HG03139 (cell line): ENCODE data around the gene SLC9A9.
A peak's percentile ranks its signal among the peaks of the same experiment; 100 is the strongest.

Source experiments
- ATAC-seq: cut with Tn5 transposase; IDR thresholded peaks from one replicate; pipeline ENCODE4 v1.9.1; 2021; ENCODE audit not compliant: unreplicated experiment

The SLC9A9 gene

DNA sequence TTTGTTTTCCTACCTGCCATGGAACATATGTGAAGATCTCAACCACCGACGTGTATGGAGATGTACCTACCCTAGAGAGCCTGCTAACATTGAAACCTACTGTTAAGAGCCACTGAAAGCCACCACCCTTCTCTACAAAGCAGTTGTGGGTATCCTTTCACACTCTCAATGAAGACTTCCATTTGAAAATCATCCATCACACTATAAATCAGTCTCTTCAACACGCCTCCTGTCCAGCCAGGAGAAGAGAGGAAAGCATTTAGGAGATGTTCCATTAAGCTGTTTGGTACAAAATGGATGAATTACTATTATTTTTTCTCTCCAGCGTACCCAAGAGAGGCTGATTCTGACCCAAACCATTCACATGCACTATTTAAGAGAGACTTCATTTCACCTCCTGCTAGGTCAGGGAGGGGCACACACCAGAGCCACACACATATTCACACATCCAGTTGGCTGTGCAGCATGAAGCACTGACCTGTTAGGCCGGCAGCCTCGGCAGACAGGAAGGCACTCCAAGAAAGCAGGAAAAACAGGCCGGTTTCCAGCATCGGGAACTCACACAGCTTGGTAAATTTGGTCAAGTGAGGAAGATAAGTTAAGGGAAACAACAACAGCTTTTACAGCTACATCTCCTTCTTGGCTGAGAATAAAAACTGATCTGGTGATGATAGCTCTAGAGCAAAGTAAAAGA, 274.5 kb downstream of the SLC9A9 start:
- no peak for ATAC-seq

DNA sequence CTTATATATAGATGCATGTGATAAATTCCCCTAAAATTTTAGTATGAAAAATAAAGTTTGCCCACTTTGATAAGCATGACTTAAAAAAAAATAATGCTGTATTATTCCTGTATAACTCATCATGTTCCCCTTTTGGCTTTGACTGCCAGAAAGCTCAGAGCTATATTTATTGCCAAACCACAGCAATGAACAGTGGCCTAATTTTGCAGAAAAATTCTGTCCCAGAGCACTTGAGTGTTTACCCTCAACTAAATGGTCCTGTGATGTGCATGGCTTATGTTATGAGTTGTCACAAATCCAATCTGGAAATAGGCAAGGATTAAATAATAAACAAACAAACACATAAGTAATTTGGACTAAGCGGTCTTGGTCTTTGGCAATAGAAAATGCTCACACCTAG, 276.7 kb downstream of the SLC9A9 start:
- no peak for ATAC-seq

DNA sequence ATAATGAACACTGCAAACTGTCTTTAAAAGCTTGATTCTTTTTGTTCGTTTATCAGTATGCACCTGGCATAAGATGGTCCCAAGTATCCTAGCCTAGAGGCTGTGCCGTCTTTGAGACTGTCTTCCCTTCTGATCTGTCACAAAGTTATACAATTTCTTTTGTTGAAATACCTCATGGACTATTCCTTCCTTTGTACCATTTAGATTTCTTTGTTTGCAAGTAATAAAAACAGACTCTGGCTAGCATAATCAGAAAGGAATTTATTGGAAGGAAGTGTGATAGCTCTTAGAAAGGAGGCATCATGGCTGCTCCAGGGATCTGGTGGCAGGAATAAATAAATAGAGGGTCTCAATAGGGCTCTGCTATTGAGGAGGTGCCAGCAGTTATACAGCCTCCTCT, 280.4 kb downstream of the SLC9A9 start:
- ATAC-seq = no peak

GRCh38 chr3:143565951-143566350, 282.3 kb downstream of the SLC9A9 start:
- ATAC-seq = no peak

DNA sequence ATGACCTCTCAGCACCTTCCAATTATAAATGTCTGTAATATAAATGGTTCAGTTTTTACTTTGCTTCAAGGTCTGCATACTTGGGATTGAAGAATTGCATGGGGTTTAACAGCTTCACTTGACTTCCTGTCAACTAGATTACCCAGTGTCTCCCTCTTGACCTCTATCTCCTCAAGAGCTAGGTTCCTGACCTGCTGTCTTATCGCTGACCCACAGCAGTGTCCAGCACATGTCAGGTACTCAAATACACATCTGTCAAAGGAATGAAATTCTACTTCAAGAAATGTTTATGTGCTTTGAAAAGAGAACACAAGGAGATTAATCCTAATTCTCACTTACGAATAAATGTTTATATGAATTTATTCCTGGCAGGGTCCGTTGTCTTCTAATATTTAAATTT, 284.5 kb downstream of the SLC9A9 start:
- no peak for ATAC-seq

GRCh38 chr3:143562789-143563188, 285.5 kb downstream of the SLC9A9 start:
- no peak for ATAC-seq

DNA sequence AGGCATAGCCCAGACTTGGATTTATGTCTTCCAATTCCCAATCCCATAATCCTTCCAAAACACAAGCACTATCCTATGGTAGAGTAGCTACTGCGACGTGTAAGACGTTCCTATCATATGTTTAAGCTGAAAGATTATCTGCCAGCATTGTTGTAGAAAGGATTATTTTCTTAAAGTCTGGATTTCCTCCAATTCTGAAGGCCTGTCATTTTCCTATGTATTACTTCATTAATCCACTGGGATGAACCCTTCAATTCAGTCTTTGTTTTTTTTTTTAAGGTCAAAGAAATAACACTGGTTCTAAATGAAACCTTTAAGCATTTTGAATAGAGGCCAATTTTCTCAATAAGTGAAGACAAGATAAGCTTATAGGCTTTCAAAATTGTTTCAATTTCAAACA, 289.0 kb downstream of the SLC9A9 start:
- no peak for ATAC-seq

DNA sequence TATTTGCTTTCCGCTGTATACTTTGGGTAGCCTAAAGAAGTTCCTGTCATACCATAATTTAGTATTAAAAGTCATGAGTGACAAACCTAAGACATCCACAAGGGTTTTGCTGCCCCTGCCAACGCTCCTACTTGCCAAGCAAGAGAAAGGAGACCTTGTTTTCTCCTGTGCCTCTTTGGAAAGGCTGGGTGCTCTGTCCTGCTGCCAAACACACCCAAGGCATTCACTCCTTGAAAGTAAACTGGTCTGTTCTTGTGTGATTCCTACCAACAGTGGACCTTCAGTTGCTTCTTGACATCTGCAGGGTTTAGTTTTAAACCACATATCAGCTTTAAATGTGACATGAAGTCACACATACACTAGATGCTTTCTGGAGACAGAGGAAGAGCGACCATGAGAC, 295.4 kb downstream of the SLC9A9 start:
- no peak for ATAC-seq

- no peak for ATAC-seq
Observed at GRCh38 chr3:143551761-143552160, 296.5 kb downstream of the SLC9A9 start.

DNA sequence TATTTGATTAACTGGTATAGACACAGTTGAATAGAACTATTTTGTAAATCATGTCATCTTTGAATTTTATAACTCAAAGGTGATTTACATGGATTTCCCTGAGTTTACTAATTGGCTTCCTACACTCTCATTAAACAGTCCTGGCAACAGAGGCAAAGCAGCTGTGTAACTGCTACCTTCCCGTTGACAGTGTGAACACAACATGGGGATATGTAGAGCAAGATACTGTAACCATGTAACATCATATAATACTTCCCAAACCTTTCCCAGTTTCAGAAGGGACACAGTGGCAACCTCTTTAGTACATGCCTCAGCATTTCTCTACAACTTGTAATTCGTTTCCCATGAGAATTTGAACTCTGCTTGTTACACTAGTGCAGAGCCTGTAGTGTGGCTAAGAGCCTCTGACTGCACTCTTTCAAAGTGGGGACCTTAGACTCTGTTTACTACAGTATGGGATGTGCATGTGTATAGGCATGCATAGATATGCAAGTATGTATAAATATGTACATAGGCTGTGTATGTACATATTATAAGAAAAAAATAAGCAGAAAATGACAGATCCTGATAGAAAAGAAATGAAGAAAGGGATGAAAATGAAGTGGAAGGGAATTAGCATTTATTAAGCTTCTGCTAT, 299.3 kb downstream of the SLC9A9 start:
- ATAC-seq = no peak

GRCh38 chr3:143548393-143548792, 299.9 kb downstream of the SLC9A9 start:
- no peak for ATAC-seq

- ATAC-seq = no peak
Observed at GRCh38 chr3:143538577-143538981, 309.7 kb downstream of the SLC9A9 start.

DNA sequence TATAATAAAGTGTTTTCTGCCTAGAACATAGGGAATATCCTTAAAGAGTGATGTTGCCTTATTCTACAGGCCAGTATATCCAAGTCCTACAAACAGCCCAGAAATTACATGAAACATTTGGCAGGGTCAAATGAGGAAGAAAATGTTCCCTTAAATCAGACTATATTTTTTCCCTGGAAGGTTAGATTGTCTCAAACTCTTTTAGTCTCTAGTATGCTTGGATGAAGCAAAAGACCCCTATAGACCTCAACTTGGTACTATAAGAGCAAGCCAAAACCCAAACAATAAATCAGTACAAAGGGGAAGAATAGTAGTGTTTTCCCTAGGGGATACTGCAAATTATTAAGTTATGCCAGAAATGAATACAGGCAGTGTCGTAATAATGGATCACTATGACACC, 310.2 kb downstream of the SLC9A9 start:
- ATAC-seq = no peak

GRCh38 chr3:143536817-143537535, 311.3 kb downstream of the SLC9A9 start:
- ATAC-seq = no peak

DNA sequence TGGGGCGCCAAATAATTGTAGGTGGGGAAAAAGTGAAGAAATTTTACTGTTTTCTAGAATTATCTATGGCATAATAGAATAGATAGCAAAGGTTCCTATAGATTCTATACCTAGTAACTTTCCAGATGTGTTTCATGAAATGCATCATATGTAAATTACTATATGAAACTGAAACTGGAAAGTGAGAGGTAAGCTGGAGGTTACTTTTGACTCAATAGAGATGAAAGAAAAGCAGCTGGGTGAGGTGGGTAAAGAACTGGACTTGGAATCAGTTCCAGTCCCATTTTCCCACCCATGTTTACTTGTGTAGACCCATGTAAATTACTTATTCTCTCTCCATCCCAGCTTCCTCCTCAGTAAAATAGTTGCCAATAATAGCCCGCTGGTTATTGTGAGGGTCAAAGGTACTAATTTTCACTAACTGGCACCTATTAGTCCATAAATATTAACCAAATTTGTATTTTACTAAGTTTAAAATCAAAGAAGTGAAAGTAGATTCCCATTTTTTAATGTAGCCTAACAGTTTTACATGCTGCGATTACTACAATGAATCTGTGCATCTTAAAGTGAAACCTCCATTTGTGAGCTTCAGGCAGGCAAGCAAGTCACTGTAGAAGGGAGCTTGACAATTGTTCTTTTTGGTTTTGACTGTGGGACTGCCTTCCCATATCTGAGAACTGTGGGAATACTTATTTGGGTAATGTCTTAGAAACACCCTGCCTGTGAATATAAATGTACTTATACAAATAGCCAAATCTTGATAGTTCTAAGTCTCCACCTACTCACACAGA, 312.1 kb downstream of the SLC9A9 start:
- ATAC-seq = peak; percentile 89

- no peak for ATAC-seq
Observed at GRCh38 chr3:143533391-143533790, 314.9 kb downstream of the SLC9A9 start.

DNA sequence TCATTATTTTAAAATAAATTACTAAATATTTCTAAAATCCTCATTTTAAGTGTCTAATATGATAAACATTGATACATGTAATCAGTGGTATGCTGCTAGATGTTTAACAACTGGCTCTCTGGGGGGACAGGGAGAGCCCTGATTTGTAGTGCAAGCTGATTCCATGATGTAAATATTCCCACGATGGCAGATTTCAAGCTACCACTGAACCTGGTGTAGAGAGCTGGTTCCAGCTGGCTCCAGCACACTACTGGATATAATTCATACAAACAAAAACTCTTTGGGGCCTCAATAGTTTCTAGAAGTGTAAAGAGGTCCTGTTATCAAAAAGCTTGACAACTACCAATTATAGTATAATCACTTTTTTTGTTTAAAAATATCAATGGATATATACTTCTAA, 316.2 kb downstream of the SLC9A9 start:
- ATAC-seq = no peak

DNA sequence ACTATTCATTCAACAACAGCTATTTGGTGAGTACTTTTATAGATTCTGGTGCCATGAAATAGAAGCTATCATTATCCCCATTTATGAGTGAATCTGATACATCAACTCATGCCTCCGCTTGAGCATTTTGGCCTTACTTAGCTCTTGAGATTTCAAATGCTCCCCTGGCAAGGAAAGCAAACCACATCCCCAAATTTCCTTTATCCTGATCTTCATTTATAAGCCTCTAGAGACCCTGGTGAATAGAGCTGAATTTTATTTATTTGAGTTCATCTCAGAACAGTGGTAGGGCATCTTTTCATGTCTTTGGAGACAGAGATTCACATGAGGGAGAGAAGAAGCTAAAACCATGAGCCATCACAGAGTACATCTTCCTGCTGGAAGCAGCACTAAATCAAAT, 317.2 kb downstream of the SLC9A9 start:
- ATAC-seq = no peak

DNA sequence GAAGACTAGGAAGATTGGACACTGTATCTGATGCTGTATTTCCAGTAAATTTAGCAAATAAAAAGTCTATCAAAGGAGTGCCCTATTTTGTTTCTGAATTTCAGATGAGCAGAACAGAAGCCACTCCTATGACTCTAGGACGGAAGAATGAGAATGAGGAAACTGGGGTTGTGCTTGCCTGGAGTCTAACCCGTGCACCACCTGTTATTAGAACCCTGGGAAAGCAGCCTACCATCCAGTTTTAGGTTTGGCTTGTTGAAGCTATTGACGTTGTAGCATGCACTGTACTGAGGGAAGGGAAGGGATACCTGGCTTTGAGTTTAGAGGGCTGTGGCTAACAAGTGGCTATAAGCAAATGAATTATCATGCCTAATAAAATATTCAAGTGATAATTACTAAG, 318.5 kb downstream of the SLC9A9 start:
- ATAC-seq = no peak

- peak; percentile 41 for ATAC-seq
Observed at GRCh38 chr3:143529018-143529478, 319.2 kb downstream of the SLC9A9 start.

DNA sequence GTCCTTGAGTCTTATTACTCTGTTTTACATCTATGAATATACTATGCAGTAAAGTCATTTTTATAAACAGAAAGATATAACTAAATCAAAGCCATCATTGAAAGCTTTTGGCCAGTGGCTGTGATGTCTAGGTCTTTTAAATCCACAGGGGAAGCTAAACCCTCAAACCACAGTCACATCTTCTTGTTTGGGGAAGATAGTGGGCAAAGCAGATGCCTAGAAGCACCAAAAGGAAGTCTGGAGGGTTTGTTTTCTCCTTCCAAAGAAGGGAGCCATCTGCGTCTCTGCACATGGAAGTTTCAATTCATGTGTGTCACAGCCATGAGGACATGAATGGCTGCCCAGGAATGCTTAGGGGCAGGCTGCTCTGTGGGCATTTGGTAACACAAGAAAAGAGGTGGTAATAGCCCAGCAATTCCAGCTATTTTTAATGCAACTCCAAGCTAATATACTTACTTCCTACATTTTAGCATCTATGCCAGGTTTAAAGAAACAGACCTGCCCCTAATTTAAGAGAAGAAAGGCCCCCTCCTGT, 322.2 kb downstream of the SLC9A9 start:
- ATAC-seq = no peak
